ENCODE measurements around the gene SPRED1.

The SPRED1 gene

GRCh38 chr15:38367476-38367875, 114.8 kb downstream of the SPRED1 start:
- no peak for DNase-seq

GRCh38 chr15:38369936-38370478, 117.4 kb downstream of the SPRED1 start:
- no peak for DNase-seq

GRCh38 chr15:38373016-38373415, 120.4 kb downstream of the SPRED1 start:
- DNase-seq, result no peak

- DNase-seq, result no peak
These were observed 121.4 kb downstream of the SPRED1 start for GRCh38 chr15:38374029-38374428.

- no peak for DNase-seq
These were observed 121.9 kb downstream of the SPRED1 start for GRCh38 chr15:38374556-38374955.

- no peak for DNase-seq
These were observed 123.4 kb downstream of the SPRED1 start for GRCh38 chr15:38376081-38376480.

- no peak for DNase-seq
These were observed 125.0 kb downstream of the SPRED1 start for GRCh38 chr15:38377636-38378035.

- DNase-seq, result no peak
These were observed 125.5 kb downstream of the SPRED1 start for GRCh38 chr15:38378161-38378560.

GRCh38 chr15:38389924-38390542, 137.4 kb downstream of the SPRED1 start:
- peak; percentile 1 to 9 for DNase-seq

GRCh38 chr15:38391191-38391590, 138.6 kb downstream of the SPRED1 start:
- no peak for DNase-seq

- no peak for DNase-seq
These were observed 145.5 kb downstream of the SPRED1 start for GRCh38 chr15:38398134-38398533.

GRCh38 chr15:38401106-38401505, 148.5 kb downstream of the SPRED1 start:
- no peak for DNase-seq

- DNase-seq, result no peak
These were observed 149.1 kb downstream of the SPRED1 start for GRCh38 chr15:38401701-38402100.

- DNase-seq, result no peak
These were observed 153.8 kb downstream of the SPRED1 start for GRCh38 chr15:38406436-38406835.

Measured in NCI-H187 (cell line).